Fibroblast of lung (primary cell): ENCODE data around the gene AK4.

ENCODE experiments used
- CTCF ChIP-seq, 2 donors: IDR thresholded peaks in 1 of 2; conservative IDR thresholded peaks in 1 of 2; 1 replicate in 1 of 2; 2 replicates in 1 of 2; pipeline ENCODE4 v1.5.1; 2011 to 2012; ENCODE audit warnings: low read length in 2 of 2, control low read depth in 1 of 2, inconsistent platforms in 1 of 2, low read depth in 1 of 2, mild to moderate bottlenecking in 1 of 2
- EZH2 ChIP-seq: IDR thresholded peaks from 2 replicates; pipeline ENCODE4 v1.5.1; 2012; ENCODE audit warnings: low read length, control low read depth, mild to moderate bottlenecking; ENCODE audit errors: missing control alignments

- TF ChIP-seq CTCF (conservative IDR thresholded peaks at IDR 0.05 in 1 of 2, IDR thresholded peaks at IDR 0.05 in 1 of 2; ENCODE audit: low read depth in 1 of 2, low read length in 2 of 2) = no peak
- no peak for TF ChIP-seq EZH2
Observed at GRCh38 chr1:65266476-65266875, 118.5 kb downstream of the AK4 start.
